ENCODE measurements around the gene CELA2A. TPM values are rescaled to one million over a fixed set of nuclear protein-coding genes. Genes with fewer than 3 reads are reported as not detected.

Gene CELA2A
- total RNA-seq, 1 donor from 2014 or later, result not detected

GRCh38 chr1:15449567-15449966 lies 7.0 kb upstream of the CELA2A start:
- DNase-seq (ENCODE audit: low spot score), result no peak
- Histone ChIP-seq H3K4me3 (no peak overlapping the region), H3K27ac (no peak overlapping the region), H3F3A (ENCODE audit: low read depth) (no peaks in the 10 kb centered on the region), H2AFZ (replicated peaks) (no peak overlapping the region), H3K9me3 (ENCODE audit: low read depth) (no peaks in the 10 kb centered on the region), H3K27me3 (no peaks in the 10 kb centered on the region), H3K9ac (no peak overlapping the region), H3K4me1 (no peaks in the 10 kb centered on the region), H4K20me1 (ENCODE audit: low read depth) (no peaks in the 10 kb centered on the region), H3K79me2 (ENCODE audit: low read depth) (no peaks in the 10 kb centered on the region), H3K4me2 (no peak overlapping the region), H3K36me3 (no peaks in the 10 kb centered on the region)
- peaks cover 2% of the 10 kb centered on the region for H3K4me1 Mint-ChIP-seq
- H3K4me3 Mint-ChIP-seq, result no peak overlapping the region
- TF ChIP-seq CTCF (IDR thresholded peaks at IDR 0.05), result no peak
- TF ChIP-seq EZH2 (IDR thresholded peaks at IDR 0.05), result no peak
- no peak for TF ChIP-seq EZH2phosphoT487 (IDR thresholded peaks at IDR 0.05)
- H3K36me3 Mint-ChIP-seq, result no peaks in the 10 kb centered on the region
- H3K27ac Mint-ChIP-seq, result peak overlapping the region; percentile 93
- H3K9me3 Mint-ChIP-seq, result no peaks in the 10 kb centered on the region
- peaks cover 18% of the 10 kb centered on the region for H3K27me3 Mint-ChIP-seq (ENCODE audit: insufficient read depth, low read depth)

- no peaks in the 10 kb centered on the region for H3K36me3 ChIP-seq
- H3K27ac ChIP-seq, result no peak overlapping the region
- H3K79me2 ChIP-seq (ENCODE audit: low read depth), result no peaks in the 10 kb centered on the region
- Mint-ChIP-seq H3K27ac (no peak overlapping the region), H3K4me1 (peaks cover 9% of the 10 kb centered on the region), H3K36me3 (no peaks in the 10 kb centered on the region), H3K4me3 (no peak overlapping the region), H3K27me3 (ENCODE audit: insufficient read depth, low read depth) (peaks cover 12% of the 10 kb centered on the region), H3K9me3 (no peaks in the 10 kb centered on the region)
- H3K9me3 ChIP-seq (ENCODE audit: low read depth), result no peaks in the 10 kb centered on the region
- no peak overlapping the region for H3K4me2 ChIP-seq
- no peak overlapping the region for H3K4me3 ChIP-seq
- H2AFZ ChIP-seq (replicated peaks), result no peak overlapping the region
- TF ChIP-seq EZH2 (IDR thresholded peaks at IDR 0.05), result no peak
- no peak for TF ChIP-seq EZH2phosphoT487 (IDR thresholded peaks at IDR 0.05)
- TF ChIP-seq CTCF (IDR thresholded peaks at IDR 0.05), result no peak
- H3F3A ChIP-seq (ENCODE audit: low read depth), result no peaks in the 10 kb centered on the region
- no peaks in the 10 kb centered on the region for H4K20me1 ChIP-seq (ENCODE audit: low read depth)
- no peak overlapping the region for H3K9ac ChIP-seq
- H3K4me1 ChIP-seq, result no peaks in the 10 kb centered on the region
- no peaks in the 10 kb centered on the region for H3K27me3 ChIP-seq
- DNase-seq (ENCODE audit: low spot score), result no peak
These were observed 5.4 kb upstream of the CELA2A start for GRCh38 chr1:15451014-15451722.

- H3K27me3 Mint-ChIP-seq (ENCODE audit: insufficient read depth, low read depth), result peaks cover 10% of the 10 kb centered on the region
- no peak overlapping the region for H2AFZ ChIP-seq (replicated peaks)
These were observed 4.3 kb upstream of the CELA2A start for GRCh38 chr1:15452216-15452615.

More at GRCh38 chr1:15452216-15452615, 4.3 kb upstream of the CELA2A start:
- H3K27me3 ChIP-seq, result no peaks in the 10 kb centered on the region
- no peaks in the 10 kb centered on the region for H3K9me3 ChIP-seq (ENCODE audit: low read depth)
- no peaks in the 10 kb centered on the region for H3F3A ChIP-seq (ENCODE audit: low read depth)
- no peak overlapping the region for H3K27ac ChIP-seq
- Mint-ChIP-seq H3K27ac (no peak overlapping the region), H3K4me3 (no peak overlapping the region), H3K4me1 (peaks cover 16% of the 10 kb centered on the region), H3K9me3 (no peaks in the 10 kb centered on the region), H3K36me3 (no peaks in the 10 kb centered on the region)
- no peak overlapping the region for H3K9ac ChIP-seq
- TF ChIP-seq EZH2 (IDR thresholded peaks at IDR 0.05) (no peak), CTCF (IDR thresholded peaks at IDR 0.05) (no peak), EZH2phosphoT487 (IDR thresholded peaks at IDR 0.05) (no peak)
- H3K4me3 ChIP-seq, result no peak overlapping the region
- H3K4me2 ChIP-seq, result no peak overlapping the region
- no peaks in the 10 kb centered on the region for H4K20me1 ChIP-seq (ENCODE audit: low read depth)
- H3K79me2 ChIP-seq (ENCODE audit: low read depth), result no peaks in the 10 kb centered on the region
- H3K4me1 ChIP-seq, result no peaks in the 10 kb centered on the region
- DNase-seq (ENCODE audit: low spot score), result no peak
- H3K36me3 ChIP-seq, result no peaks in the 10 kb centered on the region

Data from neural progenitor cell (in vitro differentiated cells).